GM18951 (cell line): ENCODE measurements around the gene UBE3B.

ENCODE experiments used
- POLR2A ChIP-seq: IDR thresholded peaks from 4 replicates; pipeline ENCODE4 v1.6.1; 2011; ENCODE audit warnings: mild to moderate bottlenecking; ENCODE audit not compliant: insufficient read length, insufficient read depth; ENCODE audit errors: extremely low read depth
- in situ Hi-C: fragments of 300-500 bp; cut with MboI; formaldehyde crosslinking; loops from one replicate; pipeline ENCODE4 v1.12.0; 2022; ENCODE audit warnings: low sequenced_read_pairs, mixed read lengths, inconsistent platforms; ENCODE audit not compliant: unreplicated experiment

The UBE3B gene

DNA sequence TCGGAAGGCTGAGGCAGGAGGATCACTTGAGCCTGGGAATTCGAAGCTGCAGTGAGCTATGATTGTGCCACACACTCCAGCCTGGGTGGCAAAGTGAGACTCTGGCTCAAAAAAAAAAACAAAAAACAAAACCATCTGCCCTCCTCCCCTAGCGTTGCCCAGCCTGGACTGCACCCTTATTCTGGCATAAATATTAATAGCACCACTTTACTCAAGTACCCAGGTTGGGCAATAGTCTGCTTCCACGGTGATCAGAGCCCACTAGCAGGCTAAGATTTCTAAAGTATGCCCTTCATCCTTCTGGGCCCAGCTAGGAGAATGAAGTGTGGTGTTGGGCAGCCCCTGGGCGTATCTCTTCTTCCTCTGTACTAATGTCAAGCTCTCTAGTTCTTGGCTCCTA, 33.6 kb upstream of the UBE3B start:
- in situ Hi-C loops: no loop called here
- no peak for TF ChIP-seq POLR2A

DNA sequence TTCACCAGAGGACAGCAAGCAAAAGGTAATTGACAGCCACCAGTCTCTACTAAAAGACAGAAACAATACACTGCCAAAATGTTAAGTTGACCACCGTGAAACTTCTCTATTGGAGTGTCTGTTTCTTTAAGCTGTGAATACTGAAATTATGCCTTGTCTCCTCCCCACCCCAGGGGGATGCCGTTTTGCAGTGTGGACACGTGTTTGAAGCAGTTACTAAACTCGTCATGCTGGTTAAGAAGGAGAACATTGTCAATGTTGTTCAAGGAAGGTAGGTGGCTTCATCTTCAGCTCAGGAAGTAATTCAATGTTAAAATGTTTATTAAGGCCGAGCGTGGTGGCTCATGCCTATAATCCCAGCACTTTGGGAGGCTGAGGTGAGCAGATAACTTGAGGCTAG, 33.2 kb upstream of the UBE3B start:
- no peak for TF ChIP-seq POLR2A
- in situ Hi-C loops: no loop called here

DNA sequence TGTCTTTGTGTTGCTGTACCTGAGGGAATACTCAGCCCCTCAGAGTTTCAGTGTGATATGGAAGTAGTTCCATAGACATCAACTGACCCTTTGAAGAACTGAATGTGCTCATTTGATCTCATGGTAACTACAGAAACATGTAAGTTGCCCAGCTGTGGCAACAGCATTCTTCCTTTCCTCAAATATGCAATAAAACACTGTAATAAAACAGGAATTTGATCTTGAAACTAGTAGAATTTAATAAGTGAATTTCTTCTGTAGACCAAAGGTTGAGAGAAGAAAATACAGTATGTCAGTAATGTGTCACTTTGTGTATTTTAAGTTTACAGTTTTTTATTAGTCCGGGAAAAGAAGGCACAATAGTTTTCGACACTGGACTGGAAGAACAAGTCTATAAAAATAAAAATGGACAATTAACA, 32.2 kb upstream of the UBE3B start:
- in situ Hi-C loops: no loop called here
- no peak for TF ChIP-seq POLR2A

DNA sequence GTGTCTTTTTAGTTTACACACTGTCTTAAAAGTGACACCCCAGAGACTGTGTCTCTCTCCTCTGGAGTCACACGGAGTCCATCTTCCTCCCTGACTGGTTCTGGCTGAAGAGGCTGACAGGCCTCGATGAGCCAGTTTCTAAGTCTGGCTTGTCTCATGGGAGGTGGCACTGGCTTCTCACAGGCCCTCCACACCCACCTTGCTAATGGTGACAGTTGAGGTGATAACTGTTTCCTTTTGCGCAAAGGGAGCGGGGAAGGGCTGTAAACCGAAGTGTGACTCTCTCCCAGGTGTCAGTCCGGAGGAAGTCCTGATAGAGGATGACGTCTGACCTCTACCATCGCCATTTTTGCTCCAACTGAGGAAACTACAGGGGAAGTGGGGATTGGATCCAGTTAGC, 30.6 kb upstream of the UBE3B start:
- no peak for TF ChIP-seq POLR2A
- in situ Hi-C loops: no loop called here

DNA sequence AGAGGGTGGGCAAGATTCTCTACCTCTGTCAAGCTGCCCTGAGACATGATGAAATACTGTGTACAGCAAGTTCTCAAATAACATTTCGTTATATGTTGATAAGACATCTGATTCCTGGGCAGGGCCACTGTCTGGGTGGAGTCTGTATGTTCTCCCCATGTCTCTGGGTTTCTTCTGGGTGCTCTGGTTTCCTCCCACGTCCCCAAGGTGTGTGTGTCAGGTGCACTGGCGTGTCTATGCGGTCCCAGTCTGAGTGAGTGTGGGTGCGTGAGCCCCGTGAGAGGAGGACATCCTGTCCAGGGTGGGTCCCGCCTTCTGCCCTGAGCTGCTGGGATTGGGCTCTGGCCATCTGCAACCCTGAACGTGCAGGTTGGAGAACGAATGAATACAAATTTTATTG, 30.0 kb upstream of the UBE3B start:
- in situ Hi-C loops: no loop called here
- TF ChIP-seq POLR2A: no peak

DNA sequence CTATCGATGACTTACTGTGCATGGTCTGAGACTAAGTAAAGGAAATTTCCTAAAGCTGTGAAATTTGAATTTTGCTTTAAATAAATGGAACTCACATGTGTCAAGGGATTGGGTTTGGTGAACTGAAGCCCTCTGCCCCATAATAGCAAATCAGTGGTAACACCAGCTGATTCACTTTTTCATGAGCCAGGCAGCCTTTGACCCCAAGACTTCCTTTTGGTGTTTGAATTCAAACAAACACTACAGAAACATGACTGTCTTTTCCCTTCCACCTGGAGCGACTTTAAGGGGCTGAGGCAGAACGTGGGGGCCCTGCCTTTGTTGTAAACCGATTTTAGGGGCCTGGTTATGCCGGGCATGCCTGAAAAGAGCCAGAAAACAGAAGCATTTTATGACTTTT, 29.2 kb upstream of the UBE3B start:
- in situ Hi-C loops: no loop called here
- TF ChIP-seq POLR2A: no peak

DNA sequence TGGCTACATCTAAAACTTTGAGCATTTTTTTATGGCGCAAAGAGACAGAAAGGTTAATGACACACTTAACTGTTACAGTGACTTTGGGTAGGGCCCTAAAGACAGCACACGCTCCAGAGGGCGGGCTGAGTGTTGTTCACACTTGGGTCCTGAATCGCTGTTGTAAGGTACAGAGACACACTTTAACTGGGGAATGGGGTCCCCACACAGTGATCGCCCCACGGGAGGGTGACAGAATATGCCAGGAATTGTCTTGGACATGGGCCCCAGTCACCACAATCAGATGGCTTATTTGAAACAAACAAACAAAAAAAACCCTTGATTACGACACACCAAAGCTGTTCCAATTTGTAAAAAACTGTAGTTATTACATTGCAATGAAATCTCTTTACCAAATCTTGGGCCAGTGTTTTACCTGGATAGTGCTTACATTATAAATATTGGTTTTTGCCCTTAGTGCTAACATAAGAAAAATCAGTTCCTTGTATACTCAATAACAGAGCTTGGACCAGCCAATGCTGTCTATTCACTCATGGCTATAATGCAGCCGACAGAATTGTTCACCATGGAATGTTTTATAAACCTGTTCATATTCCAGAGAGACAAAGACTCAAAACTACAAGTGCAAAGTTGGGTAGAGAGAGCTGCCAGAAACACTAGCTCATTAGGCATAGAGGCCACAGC, 28.6 kb upstream of the UBE3B start:
- in situ Hi-C loops: no loop called here
- TF ChIP-seq POLR2A: no peak

DNA sequence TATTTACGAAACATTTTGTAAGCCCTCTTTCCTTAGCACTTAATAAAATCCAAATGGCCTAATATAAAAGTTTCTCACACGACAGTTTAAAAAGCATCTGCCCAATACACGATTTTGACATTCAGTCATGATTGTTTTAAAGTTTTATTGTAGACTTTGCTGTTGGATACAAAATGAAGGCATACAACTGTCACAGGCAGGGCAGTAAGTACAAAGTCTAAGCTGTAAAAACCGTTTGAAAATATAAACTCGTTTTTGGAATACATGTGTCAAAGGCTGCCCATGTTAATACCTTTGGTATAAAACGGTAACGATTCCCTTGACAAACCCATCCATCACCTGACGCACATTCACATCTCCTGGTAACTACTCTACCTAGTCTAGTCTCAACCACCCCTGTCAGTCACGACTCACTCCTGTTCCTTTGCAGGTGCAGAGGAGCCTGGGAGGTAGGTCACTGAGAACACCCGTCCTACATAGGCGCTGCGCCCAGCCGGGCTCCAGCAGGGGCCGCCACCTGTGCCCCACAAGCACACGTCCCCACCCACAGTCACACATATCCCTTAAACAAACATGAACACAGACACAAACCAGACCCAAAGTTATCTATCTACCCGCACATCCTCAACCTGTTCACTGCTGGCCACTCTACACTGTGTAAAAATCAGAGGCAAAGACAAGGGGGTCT, 27.4 kb upstream of the UBE3B start:
- TF ChIP-seq POLR2A: no peak
- in situ Hi-C loops: no loop called here

DNA sequence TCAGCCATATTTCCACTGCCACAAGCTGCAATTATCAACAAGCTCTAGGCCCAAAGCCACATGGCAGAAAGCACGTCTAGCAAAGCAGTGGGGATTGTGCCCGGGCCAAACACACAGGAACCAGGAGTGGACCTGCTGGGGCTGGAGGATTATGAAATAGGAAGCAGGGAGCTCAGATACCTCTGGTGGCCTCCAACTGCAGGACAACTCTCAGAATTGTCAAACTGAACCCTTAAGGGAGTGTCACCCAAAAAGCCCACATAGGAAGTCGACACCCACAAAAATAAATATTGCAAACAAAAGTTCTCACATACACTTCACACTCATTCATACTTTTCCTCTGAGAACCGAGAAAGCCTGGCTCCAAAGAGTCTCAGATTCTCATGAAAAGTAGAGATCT, 26.5 kb upstream of the UBE3B start:
- in situ Hi-C loops: no loop called here
- TF ChIP-seq POLR2A: no peak

DNA sequence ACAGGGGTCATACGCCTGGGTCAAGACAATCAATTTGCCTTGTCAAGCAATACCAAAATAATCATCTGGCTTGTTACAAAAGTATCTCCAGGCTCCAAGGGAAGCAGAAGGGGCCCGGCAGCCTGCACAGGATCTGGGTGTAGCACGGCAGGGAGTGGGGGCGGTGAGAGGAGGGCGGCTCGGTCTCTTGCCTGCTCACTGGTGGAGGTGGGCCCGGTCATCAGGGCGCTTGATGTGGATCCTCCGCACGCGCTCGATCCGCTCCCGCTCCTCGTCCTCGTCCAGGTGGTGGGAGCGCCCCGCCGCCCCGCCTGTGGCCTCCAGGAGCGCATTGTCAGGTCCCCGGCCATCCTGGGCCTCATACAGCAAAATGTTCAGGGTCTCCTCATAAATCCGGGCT, 26.0 kb upstream of the UBE3B start:
- TF ChIP-seq POLR2A: no peak
- in situ Hi-C loops: no loop called here

DNA sequence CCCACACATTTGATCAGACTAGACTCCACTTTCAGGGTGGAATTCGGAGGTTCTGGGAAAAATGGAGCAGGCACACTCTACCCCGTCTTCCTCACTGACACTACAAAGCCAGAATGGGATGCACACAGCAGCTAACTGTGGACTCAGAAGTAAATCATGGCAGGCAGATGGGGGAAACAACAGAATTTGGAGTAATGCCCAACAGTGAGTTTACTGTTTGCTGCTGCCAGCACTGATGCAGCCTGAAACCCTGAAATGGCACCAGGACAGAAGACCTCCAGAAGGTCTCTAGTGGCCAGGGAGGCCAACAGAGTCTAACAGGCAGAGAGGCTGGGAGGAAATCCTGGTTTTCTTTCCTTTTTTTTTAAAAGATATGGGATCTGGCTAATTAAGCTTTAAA, 24.9 kb upstream of the UBE3B start:
- in situ Hi-C loops: no loop called here
- TF ChIP-seq POLR2A: no peak

DNA sequence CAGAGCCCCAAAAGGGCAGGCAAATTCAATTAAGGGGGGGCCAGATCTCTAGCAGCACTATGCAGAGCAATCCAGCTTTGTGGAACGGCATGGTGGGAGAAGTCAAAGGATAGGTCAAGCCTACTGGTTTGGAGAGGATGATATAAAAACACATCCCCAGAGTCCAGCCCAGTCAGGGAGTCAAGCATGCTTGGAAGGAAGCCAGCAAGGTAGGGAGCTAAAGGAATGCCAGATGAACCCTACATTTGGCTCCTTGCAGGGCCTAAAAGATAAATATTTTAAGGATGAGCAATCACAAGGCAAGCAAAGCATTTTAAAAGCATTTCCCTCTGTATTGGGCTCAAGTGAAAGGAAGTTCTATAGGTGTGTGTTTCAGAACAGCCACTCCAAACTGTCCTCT, 21.7 kb upstream of the UBE3B start:
- in situ Hi-C loops: no loop called here
- TF ChIP-seq POLR2A: no peak

DNA sequence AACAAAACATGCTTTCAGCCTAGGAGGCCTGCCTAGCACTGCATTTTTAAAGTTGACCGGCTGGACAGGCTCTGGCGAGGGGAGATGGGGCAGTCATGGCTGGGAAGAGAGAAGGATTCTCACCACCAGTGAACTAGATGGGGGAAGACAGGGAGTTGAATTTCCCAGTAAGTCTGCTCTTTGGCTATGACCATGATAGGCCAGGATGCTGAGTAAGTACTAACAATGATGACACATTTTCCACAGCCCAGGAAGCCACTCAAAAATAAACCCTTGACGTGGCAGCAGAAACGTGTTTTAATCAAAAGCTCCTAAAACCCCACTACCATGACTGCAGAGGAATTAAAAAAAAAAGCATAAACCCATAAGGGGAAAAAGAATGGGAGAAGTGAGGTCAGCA, 19.3 kb upstream of the UBE3B start:
- in situ Hi-C loops: no loop called here
- TF ChIP-seq POLR2A: no peak

DNA sequence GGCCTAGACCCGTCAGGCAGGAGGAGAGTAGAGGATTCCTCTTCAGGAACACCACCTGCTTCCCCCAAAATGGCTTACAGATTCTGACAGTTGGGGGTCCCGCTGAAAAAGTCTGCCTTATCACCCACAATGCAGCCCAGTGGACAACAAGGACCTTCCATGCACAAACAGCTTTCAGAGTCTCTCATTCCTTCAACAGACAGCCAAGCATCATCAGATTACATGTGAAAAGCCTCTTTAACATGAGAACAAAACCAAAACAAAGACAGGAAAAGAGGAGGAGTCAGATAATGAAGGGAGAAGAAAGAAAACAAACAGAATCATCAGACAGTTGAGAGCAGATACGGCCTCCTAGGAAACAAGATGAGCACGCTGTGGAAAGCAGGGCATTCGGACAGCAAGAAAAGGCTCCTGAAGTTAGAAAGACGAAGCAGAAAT, 18.6 kb upstream of the UBE3B start:
- no peak for TF ChIP-seq POLR2A
- in situ Hi-C loops: no loop called here
